A549 (cell line): ENCODE data around the gene TLE1.

Experiments
- BCL3 ChIP-seq: fragments of >200 bp; sonication (Bioruptor Twin); formaldehyde crosslinking; IDR thresholded peaks from 3 replicates; pipeline ENCODE4 v1.6.1; 2016
- GATA3 ChIP-seq: IDR thresholded peaks from 2 replicates; pipeline ENCODE4 v1.6.1; 2012; ENCODE audit warnings: borderline replicate concordance
- JUNB ChIP-seq: fragments of >200 bp; sonication (Bioruptor Twin); formaldehyde crosslinking; IDR thresholded peaks from 2 replicates; pipeline ENCODE4 v1.6.1; 2016
- MAFK ChIP-seq: fragments of 450-650 bp; IDR thresholded peaks from 2 replicates; pipeline ENCODE4 v1.6.1; 2014; ENCODE audit not compliant: partially characterized antibody
- MAX ChIP-seq: IDR thresholded peaks from 2 replicates; pipeline ENCODE4 v1.6.1; 2012
- SREBF2 ChIP-seq: fragments of 450-650 bp; IDR thresholded peaks from 2 replicates; pipeline ENCODE4 v1.6.1; 2014; ENCODE audit warnings: mild to moderate bottlenecking, moderate library complexity

GRCh38 chr9:81669041-81669651 is 20.2 kb downstream of the TLE1 start:
- no peak for TF ChIP-seq SREBF2
- no peak for TF ChIP-seq BCL3
- TF ChIP-seq MAX: no peak
- no peak for TF ChIP-seq JUNB
- TF ChIP-seq GATA3: no peak
- TF ChIP-seq MAFK: no peak
